NCI-H526 treated with DMSO at 0.1 percent for 48 hours (cell line): Measurements from ENCODE around the gene FMNL2.

Source experiments
- DNase-seq: peaks from one replicate; lab custom pipeline; 2025; lab: John Stamatoyannopoulos, UW

FMNL2 gene

GRCh38 chr2:152493945-152494528 is 159.1 kb downstream of the FMNL2 start:
- no peak for DNase-seq

GRCh38 chr2:152496371-152496770 is 161.4 kb downstream of the FMNL2 start:
- DNase-seq = no peak

- no peak for DNase-seq
Observed at GRCh38 chr2:152497481-152498052, 162.6 kb downstream of the FMNL2 start.

GRCh38 chr2:152499331-152499816 is 164.4 kb downstream of the FMNL2 start:
- DNase-seq = no peak

GRCh38 chr2:152499896-152500735 is 165.1 kb downstream of the FMNL2 start:
- DNase-seq = no peak

DNA sequence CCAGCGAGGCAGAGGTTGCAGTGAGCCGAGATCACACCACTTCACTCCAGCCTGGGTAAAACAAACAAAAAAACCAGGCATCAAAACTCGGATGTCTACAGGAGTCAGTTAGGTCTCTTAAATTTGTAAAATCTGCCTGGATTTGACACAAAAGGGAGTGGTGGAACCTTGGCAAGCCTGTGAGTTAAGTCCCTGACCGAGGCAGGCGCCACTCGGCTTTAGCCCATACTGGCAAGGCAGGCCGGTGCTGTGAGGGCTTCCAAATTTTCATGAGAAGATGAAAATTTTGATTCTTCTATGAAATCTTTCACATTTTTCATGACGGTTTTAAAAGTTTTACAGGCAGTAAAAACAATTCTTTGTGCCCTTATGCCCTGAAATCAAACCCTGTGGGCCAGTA is 165.8 kb downstream of the FMNL2 start:
- DNase-seq = no peak

- no peak for DNase-seq
Observed at GRCh38 chr2:152501666-152502065, 166.7 kb downstream of the FMNL2 start.

DNA sequence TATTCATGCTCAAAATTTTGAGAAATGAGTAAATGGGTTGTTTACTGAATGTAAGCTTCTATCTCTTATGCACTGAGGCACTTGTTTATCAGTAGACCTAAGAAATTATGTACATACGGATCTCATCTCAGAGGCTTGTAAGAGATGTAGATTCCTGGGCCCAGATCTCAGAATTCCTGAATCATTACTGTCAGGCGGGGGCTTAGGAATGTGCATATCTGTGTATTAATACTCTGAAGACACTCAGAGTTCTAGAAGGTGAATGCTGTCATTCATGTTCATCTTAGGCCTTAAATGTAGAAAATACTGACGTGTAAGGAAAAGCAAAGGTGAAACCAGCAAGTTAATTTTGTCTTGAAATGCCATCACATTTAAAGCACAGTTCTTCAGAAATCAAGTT is 169.6 kb downstream of the FMNL2 start:
- DNase-seq = no peak

DNA sequence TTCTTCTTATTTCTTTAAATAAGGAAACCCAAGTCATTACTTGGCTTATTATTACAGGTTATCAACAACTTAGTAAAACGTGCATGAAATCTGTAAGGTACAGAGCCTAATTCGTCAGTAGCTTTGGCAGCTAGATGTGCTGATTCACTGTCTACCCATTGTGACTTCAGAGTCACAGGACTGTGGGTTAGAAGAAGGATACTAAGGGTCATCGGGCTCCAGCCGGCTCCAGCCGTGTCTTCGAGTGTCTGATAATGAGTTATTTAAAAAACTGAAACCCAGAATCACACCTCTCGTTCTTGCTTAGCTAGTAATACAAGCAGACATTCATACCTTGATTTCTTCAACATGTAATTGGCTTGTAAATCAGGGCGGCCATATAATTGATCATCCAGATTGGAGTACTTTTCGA is 170.5 kb downstream of the FMNL2 start:
- no peak for DNase-seq

- no peak for DNase-seq
Observed at GRCh38 chr2:152506843-152507242, 171.9 kb downstream of the FMNL2 start.

DNA sequence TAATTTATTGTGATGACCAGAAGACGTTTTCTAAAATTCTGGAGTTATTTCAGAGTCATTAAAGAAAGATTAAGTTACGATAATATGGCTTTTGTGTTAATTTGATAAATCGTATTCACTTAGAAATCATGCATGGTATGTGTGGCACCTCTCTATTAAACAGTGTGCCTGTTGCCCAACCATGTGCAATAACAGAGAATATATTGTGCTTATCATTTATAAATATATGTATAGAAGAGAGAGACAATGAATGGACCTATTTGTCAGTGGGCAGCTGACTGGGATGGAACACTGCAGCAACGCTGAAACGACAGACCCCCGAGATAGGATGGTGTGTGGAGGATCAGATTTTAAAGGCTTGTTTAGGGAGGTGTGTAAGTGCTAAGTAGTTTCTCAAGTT is 172.9 kb downstream of the FMNL2 start:
- no peak for DNase-seq

DNA sequence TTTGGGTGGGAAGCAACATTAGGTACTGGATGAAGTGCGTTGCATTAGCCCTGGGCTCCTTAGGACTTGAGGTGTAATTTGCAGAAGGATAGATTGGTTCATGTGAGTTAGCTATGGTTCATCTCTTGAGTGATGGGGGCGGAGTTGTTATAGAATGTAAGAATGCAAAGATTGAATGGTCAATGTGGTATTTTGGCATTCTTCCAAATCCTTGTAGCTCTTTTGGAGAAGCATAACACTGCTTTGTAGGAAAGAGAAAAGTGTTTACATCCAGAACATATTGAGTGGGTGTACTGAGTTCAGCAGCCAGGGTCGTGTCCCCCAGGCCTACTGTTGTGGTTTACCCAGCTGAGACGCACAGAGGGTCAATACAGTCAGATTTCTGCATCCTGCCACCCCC is 173.5 kb downstream of the FMNL2 start:
- DNase-seq = no peak

GRCh38 chr2:152509772-152510491 is 175.0 kb downstream of the FMNL2 start:
- no peak for DNase-seq

DNA sequence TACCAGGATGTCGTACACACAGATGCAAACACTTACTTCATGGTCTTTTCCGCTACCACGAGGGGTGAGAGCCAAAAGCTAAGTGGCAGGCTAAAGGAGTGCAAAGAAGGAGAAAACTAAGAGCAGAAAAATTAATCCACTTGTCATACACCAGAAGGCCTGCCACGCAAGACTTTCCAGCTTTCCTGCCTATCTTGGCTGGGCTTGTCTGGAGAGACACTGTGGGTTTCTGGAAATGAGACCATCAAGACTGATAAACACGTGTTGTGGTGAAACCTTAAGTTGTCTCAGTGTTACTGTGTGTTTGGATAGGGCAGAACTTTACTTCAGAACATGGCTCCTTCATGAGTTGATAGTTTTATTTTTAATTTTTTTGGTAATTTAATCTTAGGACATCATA is 175.6 kb downstream of the FMNL2 start:
- no peak for DNase-seq

- no peak for DNase-seq
Observed at GRCh38 chr2:152511981-152512380, 177.0 kb downstream of the FMNL2 start.

DNA sequence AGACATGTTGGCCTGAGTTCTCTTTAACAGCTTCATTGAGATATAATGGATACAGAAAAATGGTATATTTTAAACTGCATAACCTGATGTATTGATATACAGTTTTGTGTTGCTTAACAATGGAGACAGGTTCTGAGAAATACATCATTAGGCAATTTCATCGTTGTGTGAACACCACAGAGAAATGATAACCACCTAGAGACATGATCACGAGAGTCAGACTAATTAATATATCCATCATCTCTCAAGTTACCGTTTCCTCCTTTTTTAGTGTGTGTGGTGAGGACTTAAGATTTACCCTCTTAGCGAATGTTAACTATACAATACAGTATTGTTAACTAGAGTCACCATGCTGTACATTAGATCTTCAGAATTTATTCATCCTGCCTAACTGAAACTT is 178.1 kb downstream of the FMNL2 start:
- no peak for DNase-seq

DNA sequence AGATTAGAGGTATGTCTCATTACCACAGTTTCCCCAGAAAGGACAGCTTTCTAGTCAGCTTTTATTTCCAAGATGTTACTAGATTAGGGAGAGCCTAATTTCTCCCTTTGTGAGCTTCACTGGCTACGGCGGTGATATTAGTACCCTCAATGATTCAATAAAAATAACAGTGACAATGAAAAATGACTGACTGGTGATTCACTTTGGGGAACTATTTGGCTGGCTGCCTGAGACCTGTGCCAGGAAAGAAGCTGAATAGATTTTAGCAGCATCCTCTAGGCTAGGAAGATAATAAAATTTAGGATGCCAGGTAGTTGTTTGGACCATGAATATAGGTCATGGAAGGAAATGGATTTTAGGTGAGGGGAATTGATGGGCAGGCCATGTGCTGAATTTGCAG is 178.7 kb downstream of the FMNL2 start:
- DNase-seq = no peak

GRCh38 chr2:152518034-152518433 is 183.1 kb downstream of the FMNL2 start:
- no peak for DNase-seq

GRCh38 chr2:152518641-152519580 is 183.9 kb downstream of the FMNL2 start:
- DNase-seq = no peak

- DNase-seq = no peak
Observed at GRCh38 chr2:152519581-152519952, 184.6 kb downstream of the FMNL2 start.

DNA sequence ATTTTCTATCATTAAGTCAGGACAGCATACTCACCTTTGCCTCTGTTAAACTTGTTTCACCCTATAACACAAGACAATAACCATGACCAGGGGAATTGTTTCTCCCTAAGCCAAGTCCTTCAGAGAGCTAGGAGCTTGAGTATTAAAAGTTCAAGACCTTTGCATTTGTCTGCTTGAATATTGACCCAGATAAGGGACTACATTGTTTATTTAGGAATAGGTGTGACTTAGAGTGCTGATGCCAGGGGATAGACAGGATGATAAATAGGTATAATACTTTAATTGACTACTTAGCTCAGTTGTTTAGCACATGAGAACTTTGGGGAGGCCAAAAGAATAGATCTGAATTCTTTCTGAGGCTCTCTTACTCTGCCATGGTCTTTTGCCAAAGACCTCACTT is 185.8 kb downstream of the FMNL2 start:
- DNase-seq = no peak
